NCI-H2081 (cell line): ENCODE measurements around the gene RRAS2.
"Not testable (repeated sequence)": the region's sequence is repeated elsewhere in the genome, so short reads cannot be mapped to it uniquely, and the experiment has no call there.

Experiments used
- DNase-seq, 2 experiments: peaks; one replicate each; lab custom pipeline; 2025; lab: John Stamatoyannopoulos, UW

RRAS2 gene

GRCh38 chr11:14306481-14306880, 52.5 kb downstream of the RRAS2 start:
- DNase-seq, result no peak

DNA sequence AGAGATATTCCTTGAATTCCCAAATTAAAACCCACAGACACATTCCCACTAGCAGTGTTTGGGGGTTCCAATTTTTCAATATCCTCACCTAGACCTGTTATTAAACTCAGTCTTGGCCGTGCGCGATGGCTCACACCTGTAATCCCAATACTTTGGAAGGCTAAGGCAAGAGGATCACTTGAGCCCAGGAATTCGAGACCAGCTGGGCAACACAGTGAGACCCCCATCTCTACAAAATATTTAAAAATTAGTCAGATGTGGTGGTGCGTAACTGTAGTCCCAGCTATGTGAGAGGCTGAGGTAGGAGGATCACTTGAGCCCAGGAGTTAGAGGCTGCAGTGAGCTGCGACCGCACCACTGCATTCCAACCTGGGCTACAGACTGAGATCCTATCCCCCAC, 53.3 kb downstream of the RRAS2 start:
- no peak for DNase-seq

DNA sequence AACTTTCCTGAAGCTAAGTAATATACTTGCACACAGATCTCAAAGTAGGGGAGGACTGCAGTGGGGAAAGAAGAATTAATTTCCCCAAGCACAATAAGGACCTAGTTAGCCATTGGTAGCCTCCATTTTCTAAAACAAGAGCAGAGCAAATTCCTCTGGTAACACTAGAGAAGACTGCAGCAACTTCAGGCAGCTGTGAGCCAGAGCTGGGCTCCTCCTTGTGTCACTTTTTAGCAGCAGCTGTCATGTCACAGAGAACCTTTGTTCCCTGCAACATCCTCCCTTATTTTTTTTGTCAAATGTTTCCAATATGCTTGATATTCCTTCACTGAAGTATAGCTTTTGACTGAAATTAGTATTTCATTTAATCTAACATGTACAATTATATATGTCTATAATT, 54.4 kb downstream of the RRAS2 start:
- DNase-seq, result no peak

DNA sequence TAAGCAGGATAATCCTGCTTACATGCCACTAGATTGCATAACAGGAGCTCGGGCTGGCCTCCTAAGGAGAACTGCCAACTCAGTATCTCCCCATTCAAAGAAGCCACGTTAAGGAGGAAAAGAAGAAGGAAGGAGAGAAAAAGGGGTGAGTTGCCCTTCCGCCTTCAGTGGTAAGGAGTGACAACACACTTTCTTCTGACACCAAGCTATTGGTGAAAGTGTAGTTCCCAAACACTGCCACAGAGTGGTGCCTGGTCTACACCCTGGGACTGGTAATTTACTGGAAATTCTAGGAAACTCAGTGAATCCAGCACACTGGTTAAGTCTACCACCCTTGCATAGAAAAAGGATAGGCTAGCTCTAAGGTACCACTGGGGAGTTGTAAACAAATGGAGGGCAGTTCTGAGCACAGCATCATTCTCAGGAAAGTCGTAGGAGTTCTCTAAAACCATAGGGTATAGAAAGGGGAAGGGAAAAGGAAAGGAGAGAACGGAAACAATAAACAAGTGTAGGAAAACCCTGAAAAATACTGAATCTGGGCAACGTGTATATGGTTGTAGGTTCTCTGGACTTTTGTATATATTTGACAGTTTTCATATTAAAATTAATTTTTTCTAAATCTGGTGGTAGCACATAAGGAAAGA, 58.2 kb downstream of the RRAS2 start:
- DNase-seq, result peak; percentile 25 to 54

DNA sequence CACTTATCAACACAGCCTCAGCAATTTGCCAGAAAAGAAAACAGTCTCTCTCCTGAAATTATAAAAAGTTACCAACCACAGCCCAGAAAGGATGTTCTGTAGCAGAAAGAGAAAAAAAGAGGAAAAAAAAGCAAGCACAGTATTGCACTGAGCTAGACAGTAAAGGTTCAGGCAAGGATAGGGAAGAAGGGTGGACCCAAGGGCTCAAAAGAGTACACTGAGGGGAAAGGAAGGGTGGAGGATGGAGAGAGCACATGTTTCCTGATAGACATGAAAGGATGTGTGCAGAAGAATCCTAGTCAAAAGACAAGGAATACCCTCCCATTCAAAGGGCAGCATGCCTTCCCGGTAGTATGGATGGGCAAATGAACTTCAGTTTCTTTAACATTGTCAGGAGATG, 59.1 kb downstream of the RRAS2 start:
- DNase-seq, result no peak

DNA sequence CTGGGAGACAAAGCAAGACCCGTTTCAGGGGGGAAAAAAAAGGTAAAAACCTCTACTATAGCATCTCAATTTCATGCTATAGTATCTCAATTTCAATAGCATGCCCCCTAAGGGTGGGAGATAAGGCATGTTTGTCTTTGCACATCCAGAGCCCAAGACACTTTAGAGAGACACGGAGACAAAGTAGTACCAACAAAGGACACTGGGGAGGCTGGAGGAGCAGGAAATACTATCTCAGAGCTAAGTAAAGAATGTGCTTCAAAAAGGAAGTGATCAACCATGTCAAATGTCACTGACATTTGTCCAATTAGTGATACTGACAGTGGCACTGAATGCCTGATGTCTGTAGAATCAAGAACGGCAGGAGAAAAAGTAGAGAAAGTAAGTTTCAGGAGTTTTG, 68.6 kb downstream of the RRAS2 start:
- no peak for DNase-seq

DNA sequence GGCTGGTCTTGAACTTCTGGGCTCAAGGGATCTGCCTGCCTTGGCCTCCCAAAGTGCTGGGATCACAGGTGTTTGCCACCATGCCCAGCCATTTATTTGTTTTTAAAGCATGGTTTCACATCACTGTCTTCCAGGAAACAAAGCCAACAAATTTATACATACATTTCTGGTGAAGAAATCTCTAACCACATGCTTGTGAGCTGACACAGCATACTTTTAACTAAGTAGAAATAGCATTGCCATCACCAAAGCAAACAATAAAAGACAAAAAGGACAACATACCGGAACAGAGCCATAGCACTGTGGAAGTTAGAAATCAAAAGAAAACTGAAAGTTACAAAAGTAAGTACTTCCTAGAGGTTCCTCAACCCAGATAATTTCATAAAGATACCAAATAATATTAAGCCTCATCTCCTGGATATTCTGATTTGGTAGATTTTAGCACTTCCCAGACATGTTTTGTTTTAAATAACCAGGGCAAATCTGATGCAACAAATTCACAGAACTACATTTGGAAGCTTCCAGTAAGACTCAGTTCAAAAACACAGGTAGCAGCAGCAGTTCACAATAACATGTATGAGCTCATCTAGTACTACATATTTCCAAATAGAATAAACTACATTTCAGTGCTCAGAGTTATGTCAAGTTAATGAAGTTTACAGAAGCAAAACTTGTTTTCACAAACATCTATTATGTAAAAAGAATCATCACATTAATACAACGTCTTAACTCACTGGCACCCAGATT, 70.6 kb downstream of the RRAS2 start:
- no peak for DNase-seq

GRCh38 chr11:14278869-14279268, 80.1 kb downstream of the RRAS2 start:
- DNase-seq, result not testable (repeated sequence)

- no peak for DNase-seq
These were observed 83.9 kb downstream of the RRAS2 start for GRCh38 chr11:14275076-14275475.

- no peak for DNase-seq
These were observed 85.1 kb downstream of the RRAS2 start for GRCh38 chr11:14273895-14274294.

GRCh38 chr11:14270690-14271542, 88.1 kb downstream of the RRAS2 start:
- DNase-seq, result no peak

DNA sequence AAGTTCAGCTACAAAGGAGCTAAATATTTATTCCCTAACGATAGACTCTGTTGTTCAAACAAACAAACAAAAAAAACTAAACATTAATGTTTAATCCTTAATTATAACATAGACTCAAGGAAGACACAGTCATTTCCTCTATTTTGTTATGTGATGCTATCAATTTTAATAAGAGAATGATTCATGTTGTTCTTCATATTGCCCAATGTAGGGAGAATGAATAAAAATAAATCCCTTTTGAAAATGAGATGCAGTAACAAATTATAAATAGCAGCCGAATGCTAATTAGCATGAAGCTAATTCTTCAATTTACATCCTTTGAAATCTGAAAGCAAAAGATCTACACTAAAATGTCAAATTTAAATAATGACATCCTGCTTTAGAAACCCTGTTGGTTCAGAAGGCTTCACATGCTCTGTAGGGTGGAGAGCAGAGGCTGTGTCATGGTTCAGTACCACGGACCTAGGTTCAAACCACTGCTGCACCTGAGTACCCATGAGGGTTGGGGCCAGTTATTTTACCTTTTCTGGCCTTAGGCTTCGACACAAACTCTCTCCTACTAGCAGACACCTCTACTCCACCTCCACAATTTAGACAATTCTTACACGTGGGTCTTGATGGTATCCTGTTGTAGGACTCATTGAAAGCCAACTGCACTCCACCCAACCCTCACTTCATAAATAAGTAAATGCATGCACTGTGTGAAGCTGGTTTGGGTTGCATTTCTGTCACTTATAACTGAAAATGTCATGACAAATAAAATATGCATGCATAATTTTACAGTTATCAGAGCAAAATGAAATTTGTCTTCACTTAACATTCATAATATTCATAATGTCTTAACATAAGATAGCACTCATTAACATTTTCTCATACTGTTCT, 89.0 kb downstream of the RRAS2 start:
- no peak for DNase-seq

DNA sequence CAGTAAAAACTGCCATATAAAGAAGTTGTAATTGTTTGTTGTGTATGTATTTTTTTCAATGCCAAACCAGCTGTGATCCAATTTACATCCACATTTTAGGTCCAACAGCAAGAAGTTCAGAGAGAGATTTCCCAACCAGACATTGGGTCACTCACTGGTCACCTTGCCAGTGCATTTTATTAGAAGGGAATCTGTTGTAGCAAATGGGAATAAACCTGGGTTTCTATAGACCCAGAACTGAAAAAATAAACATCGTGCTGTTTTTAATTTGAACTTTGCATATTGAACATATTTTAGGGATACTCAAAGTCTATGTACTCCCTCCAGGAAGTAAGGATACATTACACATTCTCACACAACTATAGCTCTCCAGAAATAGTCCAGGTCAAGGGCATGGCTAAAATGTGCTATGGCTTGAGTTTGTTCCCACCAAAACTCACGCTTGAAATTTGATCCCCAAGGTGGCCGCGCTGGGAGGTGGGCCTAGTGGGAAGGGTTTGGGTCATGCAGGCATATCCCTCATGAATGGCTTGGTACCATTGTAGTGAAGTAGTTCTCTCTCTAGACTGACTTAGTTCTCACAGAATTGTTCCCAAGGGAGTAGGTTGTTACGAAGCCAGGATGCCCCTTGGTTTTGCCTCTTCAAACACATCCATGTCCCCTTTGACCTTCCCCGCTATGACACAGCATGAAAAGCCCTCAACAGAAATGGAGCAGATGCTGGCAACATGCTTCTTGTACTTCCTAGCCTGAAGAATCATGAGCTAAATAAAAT, 90.9 kb downstream of the RRAS2 start:
- DNase-seq, result no peak

DNA sequence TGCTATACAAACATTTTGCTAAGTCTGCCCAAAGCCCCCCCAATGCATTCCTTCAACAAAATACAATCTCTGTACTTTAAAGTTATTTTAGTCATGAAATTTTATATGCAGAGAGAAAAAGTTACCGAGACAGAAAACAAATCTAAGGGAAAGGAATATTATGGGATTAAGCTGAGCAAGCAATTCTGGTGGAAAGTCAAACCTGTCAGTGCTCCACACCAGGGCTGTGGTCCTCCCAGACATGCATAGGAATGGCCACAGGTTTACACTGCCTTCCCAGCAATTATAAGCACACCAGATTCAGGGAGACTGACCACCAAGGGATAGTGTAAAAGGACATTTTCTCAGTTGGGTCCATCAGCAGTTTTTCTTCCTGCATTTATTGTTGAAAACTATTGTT, 92.4 kb downstream of the RRAS2 start:
- no peak for DNase-seq

GRCh38 chr11:14264966-14265365, 94.0 kb downstream of the RRAS2 start:
- DNase-seq, result no peak

DNA sequence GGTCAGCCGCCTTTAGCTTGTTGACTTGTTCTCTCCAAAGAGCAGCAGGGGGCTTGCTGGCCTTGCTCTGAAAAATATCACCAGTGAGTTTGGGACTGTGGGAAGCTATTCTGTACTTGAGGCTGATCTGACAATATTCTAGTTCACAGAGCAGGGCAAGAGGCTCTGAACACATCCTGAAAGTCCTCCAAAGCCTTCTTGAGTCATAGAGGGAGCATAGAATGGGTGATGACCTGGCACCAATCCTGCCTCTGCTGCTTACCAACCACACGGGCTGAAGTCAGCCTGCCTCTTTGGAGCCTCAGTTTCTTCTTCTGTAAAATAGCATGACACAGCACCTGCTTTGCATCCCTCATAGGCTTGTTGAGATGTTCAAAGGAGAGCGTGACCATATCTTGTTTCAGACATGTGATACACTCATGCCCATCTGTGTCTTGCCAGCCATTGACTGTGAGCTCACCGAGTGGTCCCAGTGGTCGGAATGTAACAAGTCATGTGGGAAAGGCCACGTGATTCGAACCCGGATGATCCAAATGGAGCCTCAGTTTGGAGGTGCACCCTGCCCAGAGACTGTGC, 96.6 kb downstream of the RRAS2 start:
- DNase-seq, result no peak

DNA sequence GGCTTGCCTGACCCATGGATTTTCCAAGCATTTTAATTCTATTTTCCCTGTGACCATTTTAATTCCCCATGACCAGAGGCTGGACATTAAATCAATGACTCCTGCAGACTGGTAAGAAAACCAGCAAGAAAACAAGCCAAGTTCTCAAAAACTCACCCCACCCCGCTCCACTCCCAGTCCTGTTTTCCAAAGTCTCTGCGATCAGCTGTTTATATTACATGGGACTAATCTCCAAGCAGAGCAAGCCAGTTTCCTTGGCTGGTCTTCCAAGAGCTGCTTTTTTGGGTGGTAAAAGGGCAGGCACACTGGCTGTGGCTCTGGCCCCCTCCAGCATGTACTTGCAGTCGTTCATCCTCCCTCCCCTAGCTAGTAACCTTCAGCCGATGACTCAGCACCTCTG, 97.9 kb downstream of the RRAS2 start:
- no peak for DNase-seq

- DNase-seq, result no peak
These were observed 99.1 kb downstream of the RRAS2 start for GRCh38 chr11:14259878-14260277.

- no peak for DNase-seq
These were observed 99.7 kb downstream of the RRAS2 start for GRCh38 chr11:14259186-14259784.

DNA sequence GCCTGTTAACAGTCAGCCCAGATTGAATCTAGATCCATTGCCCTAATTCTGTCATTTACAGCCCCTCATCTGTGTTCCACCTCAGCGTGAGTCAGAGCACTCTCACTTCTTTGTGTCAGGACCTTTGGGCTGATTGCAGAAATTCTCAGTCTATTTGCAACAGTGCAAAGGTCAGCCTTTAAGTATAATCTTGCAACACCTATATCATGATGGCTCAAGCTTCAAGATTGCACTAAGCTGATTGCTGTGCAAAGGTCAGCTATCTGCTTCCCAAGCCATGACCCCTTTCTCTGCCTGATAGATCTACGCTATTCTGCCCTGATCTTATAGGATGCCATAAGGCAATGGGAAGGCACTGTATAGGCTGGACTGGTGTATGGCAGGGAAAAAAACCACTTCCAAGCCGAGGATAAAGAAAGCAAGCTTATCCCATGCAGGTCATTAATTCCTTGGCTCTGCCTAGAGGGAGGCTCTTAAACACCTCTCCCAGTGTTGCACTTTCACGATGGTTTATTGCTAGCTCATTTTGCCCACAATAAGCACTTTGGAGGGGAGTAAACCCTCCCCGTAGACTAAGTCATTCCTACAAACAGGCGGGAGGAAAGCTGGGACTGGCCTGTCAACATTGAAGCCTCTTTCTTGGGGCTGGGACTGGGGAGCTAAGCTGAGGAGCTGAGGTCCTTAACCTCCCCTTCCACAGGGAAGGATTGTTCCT, 100.6 kb downstream of the RRAS2 start:
- no peak for DNase-seq
